GM12873 (cell line): ENCODE measurements around the gene CDC42BPG.

ENCODE experiments used
- TF ChIP-seq, protein P1 (sequence below): IDR thresholded peaks from 2 replicates; pipeline ENCODE4 v1.5.1; 2012; ENCODE audit warnings: low read depth, mild to moderate bottlenecking, moderate library complexity, low read length, control low read depth; ENCODE audit not compliant: insufficient read depth; ENCODE audit errors: missing control alignments

CDC42BPG gene

DNA sequence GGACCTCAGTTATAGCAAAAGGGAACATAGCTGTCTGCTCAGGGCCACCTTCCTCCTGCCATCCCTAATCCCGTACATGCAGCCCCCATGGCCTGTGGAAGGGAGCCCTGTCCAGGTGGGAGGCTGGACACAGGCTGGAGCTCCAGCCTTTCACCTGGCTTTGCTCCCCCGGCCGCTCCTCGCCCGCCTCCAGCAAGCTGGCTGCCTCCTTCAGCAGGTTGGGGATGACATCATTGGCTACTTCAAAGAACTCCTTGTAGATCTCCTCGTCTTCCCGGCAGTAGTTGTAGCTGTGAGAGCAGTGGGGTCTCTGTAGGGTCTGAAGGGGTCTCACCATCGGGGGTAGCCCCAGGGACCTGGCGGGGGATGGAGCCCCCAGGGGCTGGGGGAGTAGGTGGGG, 39.0 kb downstream of the CDC42BPG start:
- TF ChIP-seq, protein P1, sequence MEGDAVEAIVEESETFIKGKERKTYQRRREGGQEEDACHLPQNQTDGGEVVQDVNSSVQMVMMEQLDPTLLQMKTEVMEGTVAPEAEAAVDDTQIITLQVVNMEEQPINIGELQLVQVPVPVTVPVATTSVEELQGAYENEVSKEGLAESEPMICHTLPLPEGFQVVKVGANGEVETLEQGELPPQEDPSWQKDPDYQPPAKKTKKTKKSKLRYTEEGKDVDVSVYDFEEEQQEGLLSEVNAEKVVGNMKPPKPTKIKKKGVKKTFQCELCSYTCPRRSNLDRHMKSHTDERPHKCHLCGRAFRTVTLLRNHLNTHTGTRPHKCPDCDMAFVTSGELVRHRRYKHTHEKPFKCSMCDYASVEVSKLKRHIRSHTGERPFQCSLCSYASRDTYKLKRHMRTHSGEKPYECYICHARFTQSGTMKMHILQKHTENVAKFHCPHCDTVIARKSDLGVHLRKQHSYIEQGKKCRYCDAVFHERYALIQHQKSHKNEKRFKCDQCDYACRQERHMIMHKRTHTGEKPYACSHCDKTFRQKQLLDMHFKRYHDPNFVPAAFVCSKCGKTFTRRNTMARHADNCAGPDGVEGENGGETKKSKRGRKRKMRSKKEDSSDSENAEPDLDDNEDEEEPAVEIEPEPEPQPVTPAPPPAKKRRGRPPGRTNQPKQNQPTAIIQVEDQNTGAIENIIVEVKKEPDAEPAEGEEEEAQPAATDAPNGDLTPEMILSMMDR: no peak

DNA sequence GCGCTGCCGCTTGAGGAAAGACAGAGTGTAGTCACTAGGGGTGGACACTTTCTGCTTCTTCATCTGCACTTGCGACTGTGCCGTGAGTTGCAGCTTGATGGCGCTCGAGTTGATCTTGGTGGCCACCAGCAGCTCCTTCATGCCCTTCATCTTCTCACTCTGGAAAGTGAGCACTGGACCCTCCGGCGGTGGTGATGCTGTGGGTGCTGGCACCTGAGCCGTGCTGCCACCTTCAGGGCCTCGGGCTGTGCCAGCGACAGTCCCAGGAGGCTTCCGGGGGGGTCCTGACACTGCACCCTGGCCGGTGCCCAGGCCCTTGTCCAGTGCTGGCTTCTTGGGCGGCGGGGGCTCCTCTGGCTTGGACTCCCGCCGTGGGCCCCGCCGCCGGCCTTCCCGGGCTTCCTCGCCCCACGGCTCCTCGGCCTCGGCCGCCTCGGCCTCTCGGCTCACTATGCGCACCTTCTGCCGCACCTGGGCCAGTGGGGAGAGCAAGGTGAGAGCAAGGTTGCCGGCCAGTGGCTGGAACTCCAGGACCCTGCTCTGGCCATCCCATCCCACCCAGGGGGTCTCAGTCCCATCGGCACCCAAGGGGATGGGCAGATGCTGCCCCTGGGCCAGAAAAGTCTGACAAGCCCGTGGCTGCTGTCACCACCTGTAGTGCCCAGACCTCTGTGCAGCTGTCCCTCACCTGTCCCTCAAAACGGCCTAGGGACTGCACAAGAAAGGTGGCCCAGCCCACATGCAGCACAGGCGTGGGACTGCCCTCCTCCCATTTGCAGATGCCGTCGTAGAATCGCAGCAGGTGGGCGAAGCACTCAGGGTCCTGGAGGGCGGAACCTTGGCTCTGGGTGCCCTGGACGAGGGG, 39.9 kb downstream of the CDC42BPG start:
- TF ChIP-seq, protein P1: no peak

DNA sequence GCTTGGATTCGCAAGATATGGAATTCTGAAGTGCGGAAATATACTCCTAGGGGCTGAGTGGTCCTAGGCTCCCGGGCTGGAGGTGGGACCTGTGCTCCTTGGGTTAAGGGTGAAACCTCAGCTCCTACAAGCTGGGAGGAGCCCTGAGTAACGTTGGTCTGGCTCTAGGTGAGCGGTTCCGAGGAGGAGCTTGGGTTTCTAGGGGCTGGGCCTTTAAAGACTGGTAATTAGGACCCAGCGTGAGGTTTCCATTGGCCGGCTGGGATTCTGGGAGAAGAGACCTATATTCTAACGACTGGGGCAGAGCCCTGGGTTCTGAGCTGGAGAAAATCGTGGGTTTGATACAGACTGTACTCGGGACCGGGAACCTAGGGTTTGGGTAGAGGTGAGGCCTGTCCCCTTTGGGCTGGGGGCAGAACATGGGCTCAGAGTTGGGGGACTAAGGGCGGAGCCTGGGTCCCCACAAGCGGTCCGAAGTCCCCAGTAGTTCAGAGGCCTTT, 40.6 kb downstream of the CDC42BPG start:
- TF ChIP-seq, protein P1: no peak

DNA sequence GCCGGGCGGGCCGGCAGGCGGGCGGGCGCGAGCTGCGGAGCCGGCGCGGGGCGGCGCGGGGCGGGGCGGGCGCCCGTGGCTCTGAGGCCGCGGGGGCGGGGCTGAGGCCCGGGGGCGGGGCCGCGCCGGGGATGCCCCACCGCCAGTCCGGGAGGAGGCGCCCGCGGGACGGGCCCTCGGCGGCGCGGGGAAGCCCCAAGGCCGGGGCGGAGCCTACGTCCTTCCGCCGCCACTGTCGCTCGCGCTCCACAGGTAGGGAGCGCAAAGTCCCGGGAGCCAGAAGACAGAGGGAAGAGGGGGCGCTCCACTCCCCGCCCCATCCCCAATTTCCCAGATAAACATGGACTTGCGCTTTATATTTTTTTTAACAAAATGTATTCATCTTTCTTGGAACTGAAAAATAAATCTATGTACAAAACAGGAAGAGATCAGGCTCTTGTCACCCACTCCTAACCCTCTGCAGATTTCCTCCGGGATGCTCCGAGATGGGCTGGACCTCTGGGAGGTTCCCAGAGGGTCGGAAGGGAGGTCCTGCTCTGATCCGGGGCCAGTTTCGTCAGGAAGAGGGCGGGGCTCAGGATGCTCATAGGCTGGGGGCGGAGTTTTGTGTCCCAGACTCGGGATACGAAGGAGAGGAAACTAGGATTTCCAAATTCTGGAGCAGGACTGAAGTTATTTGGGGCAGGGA, 41.2 kb downstream of the CDC42BPG start, which contains the start of gene MAP4K2:
Gene MAP4K2, minus strand, starts transcription at position 57 of the 688 bp plus-strand sequence. CDS start 65 bp downstream, outside the sequence.
- TF ChIP-seq, protein P1: peak; percentile 27

DNA sequence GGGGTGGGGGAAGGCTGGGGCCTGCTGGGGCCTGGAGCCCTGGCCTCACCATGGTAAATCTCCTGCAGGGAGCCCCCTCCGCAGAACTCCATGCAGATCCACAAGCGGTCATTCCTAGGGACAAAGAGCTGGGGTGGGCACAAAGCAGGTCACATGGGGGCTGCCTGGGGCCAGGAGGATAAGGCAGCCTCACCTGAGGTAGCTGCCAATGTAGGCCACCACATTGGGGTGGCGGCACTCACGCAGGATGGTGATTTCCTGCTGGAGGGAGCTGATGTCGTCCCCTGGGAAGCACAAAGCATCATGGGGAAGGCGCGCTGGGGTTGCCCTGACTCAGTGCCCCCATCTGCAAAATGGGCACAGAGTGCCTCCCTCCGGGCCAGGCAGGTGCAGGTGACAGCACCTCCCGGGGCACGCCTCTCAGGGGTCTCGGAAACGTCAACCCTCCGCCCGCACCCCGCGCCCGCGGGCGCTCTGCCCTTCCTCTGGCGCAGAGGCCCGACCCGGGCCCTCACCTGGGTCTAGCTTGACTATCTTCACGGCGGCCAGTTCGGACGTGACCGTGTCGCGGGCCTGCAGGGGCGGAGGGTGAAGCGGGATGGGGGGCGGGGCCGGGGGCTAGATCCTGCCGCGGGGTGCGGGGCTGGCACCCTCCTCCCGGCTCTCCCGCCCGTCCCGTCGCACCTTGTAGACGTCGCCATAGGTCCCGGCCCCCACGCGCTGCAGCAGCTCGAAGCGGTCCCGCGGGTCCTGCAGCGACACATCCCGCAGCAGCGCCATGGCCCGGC, 41.9 kb downstream of the CDC42BPG start:
- TF ChIP-seq, protein P1: no peak

DNA sequence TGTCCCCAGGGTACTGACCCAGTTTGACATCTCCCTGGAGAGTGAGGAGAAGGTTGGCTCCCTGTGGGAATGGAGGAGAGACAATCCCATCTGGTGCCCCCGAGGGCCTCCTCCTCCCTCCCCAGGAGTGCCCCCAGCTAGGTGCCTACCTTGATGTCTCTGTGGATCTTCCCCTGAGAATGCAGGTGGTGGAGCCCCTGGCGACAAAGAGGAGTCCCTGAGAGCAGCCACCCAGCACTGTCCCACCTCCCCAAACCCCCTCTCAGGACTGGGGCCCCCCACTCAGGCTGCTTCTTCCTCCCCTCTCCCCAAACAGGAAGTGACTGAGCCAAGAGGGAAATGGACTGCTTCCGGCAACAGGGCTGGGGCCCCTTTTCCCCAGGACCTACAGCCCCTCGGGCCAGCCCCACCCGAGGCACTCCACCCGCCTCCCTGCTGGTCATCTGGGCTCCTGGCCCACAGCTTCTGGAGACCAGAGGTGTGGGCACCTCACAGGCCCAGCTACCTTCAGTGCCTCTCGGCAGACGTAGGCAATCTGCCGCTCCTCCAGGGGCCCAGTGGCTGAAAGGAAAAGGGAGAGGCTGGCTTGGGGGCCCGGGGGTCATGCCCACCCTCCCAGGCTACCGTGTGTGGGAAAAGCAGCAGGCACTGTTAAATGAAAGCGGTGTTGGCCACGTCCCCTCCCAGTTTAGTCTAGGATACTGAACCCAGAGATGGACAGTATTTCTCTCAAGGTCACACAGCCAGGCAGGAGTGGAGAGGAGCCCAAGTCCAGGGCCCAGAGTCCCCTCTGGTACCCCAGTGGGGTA, 42.7 kb downstream of the CDC42BPG start:
- TF ChIP-seq, protein P1: no peak
